Neural cell (in vitro differentiated cells): ENCODE measurements around the gene KCTD14. TPM values are rescaled to one million over a fixed set of nuclear protein-coding genes. Genes with fewer than 3 reads are reported as not detected.

Experiments
- H2AFZ ChIP-seq: fragments of 200-600, 300-800 bp; sonication (generic), shearing (Covaris generic); 2 replicates; pipeline ENCODE4 v1.6.0; 2014; ENCODE audit warnings: low read depth, mild to moderate bottlenecking, antibody characterized with exemption, low read length, moderate library complexity
- H3F3A ChIP-seq: fragments of 200-600 bp; shearing (Covaris generic); 2 replicates; pipeline ENCODE4 v1.6.1; 2016; ENCODE audit warnings: mild to moderate bottlenecking, moderate library complexity, mixed read lengths, antibody characterized with exemption, low read length; ENCODE audit not compliant: insufficient read depth, poor library complexity, severe bottlenecking
- H3K27ac ChIP-seq: fragments of 200-600, 300-800 bp; sonication (generic), shearing (Covaris generic); 2 replicates; pipeline ENCODE4 v1.5.1; 2014; ENCODE audit warnings: mild to moderate bottlenecking, low read length, moderate library complexity
- H3K27me3 ChIP-seq: fragments of 300-800, 200-600 bp; sonication (generic), shearing (Covaris generic); 2 replicates; pipeline ENCODE4 v1.6.0; 2014; ENCODE audit warnings: mild to moderate bottlenecking, low read depth, low read length, moderate library complexity; ENCODE audit not compliant: insufficient read depth
- H3K36me3 ChIP-seq: fragments of 300-800, 200-600 bp; sonication (generic), shearing (Covaris generic); 2 replicates; pipeline ENCODE4 v1.5.1; 2014; ENCODE audit warnings: mild to moderate bottlenecking, antibody characterized with exemption, low read length, moderate library complexity; ENCODE audit not compliant: insufficient read depth
- H3K4me2 ChIP-seq: fragments of 300-800, 200-600 bp; sonication (generic), shearing (Covaris generic); 2 replicates; pipeline ENCODE4 v1.6.0; 2014; ENCODE audit warnings: mild to moderate bottlenecking, low read length
- H3K4me3 ChIP-seq: fragments of 300-800, 200-600 bp; sonication (generic), shearing (Covaris generic); 2 replicates; pipeline ENCODE4 v1.5.1; 2014; ENCODE audit warnings: mild to moderate bottlenecking, low read length, moderate library complexity
- H3K79me2 ChIP-seq: fragments of 200-600 bp; shearing (Covaris generic); replicated peaks from 2 replicates; pipeline ENCODE4 v1.6.0; 2014; ENCODE audit warnings: mild to moderate bottlenecking, low read length, moderate library complexity; ENCODE audit not compliant: insufficient read depth
- H3K9ac ChIP-seq: fragments of 300-800, 200-600 bp; sonication (generic), shearing (Covaris generic); 2 replicates; pipeline ENCODE4 v1.6.1; 2016; ENCODE audit warnings: mild to moderate bottlenecking, low read length, mixed read lengths
- H3K9me2 ChIP-seq: fragments of 200-600 bp; shearing (Covaris generic); 2 replicates; pipeline ENCODE4 v1.6.1; 2016; ENCODE audit warnings: mild to moderate bottlenecking, low read length, mixed read lengths; ENCODE audit not compliant: insufficient read depth
- H3K9me3 ChIP-seq: fragments of 200-600, 300-800 bp; sonication (generic), shearing (Covaris generic); 2 replicates; pipeline ENCODE4 v1.6.1; 2016; ENCODE audit warnings: mild to moderate bottlenecking, mixed run types, low read length, moderate library complexity, mixed read lengths
- H4K20me1 ChIP-seq: fragments of 200-600 bp; shearing (Covaris generic); 2 replicates; pipeline ENCODE4 v1.6.1; 2016; ENCODE audit warnings: mild to moderate bottlenecking, mixed run types; ENCODE audit not compliant: insufficient read depth
- CTCF ChIP-seq: fragments of 450-650 bp; IDR thresholded peaks from 2 replicates; pipeline ENCODE4 v1.5.1; 2014; ENCODE audit warnings: antibody characterized with exemption, mild to moderate bottlenecking, moderate library complexity; ENCODE audit not compliant: poor library complexity, severe bottlenecking
- EP300 ChIP-seq: fragments of 450-650 bp; conservative IDR thresholded peaks from 2 replicates; pipeline ENCODE4 v1.6.1; 2014; ENCODE audit warnings: antibody characterized with exemption, mild to moderate bottlenecking, moderate library complexity; ENCODE audit not compliant: poor library complexity, severe bottlenecking
- EZH2 ChIP-seq: fragments of 200-600, 300-800 bp; shearing (Covaris generic), sonication (generic); IDR thresholded peaks from 2 replicates; pipeline ENCODE4 v1.6.1; 2014; ENCODE audit warnings: antibody characterized with exemption, low read length, borderline replicate concordance, mild to moderate bottlenecking; ENCODE audit not compliant: insufficient read depth, poor library complexity, severe bottlenecking
- MXI1 ChIP-seq: fragments of 450-650 bp; conservative IDR thresholded peaks from 2 replicates; pipeline ENCODE4 v1.6.1; 2014; ENCODE audit warnings: antibody characterized with exemption, mild to moderate bottlenecking; ENCODE audit not compliant: poor library complexity, severe bottlenecking
- POLR2AphosphoS5 ChIP-seq: IDR thresholded peaks from 2 replicates; pipeline ENCODE4 v1.6.1; 2012
- RAD21 ChIP-seq: fragments of 450-650 bp; conservative IDR thresholded peaks from 2 replicates; pipeline ENCODE4 v1.6.1; 2014; ENCODE audit warnings: antibody characterized with exemption, mild to moderate bottlenecking, moderate library complexity
- REST ChIP-seq: IDR thresholded peaks from 2 replicates; pipeline ENCODE4 v1.6.1; 2012; ENCODE audit warnings: borderline replicate concordance
- SMC3 ChIP-seq: fragments of 450-650 bp; conservative IDR thresholded peaks from 2 replicates; pipeline ENCODE4 v1.6.1; 2014; ENCODE audit warnings: antibody characterized with exemption, mild to moderate bottlenecking, moderate library complexity; ENCODE audit not compliant: poor library complexity
- TAF1 ChIP-seq: IDR thresholded peaks from 2 replicates; pipeline ENCODE4 v1.6.1; 2012; ENCODE audit warnings: low read depth
- polyA plus RNA-seq: library from polyadenylated mRNA; depleted of rRNA; stranded (reverse); fragments of >200 nt; gene quantifications from 2 replicates; pipeline ENCODE4 v1.2.3, GENCODE V29; 2014

Gene KCTD14
- polyA plus RNA-seq, 1 donor from 2014 or later: 0.32 TPM

- H3K9ac ChIP-seq: no peak overlapping the region
- no peak overlapping the region for H3K4me3 ChIP-seq
- H3K4me2 ChIP-seq: no peak overlapping the region
- H3K9me3 ChIP-seq: no peaks in the 10 kb centered on the region
- TF ChIP-seq POLR2AphosphoS5: no peak
- no peak for TF ChIP-seq SMC3
- TF ChIP-seq CTCF: no peak
- TF ChIP-seq MXI1: no peak
- TF ChIP-seq REST: no peak
- TF ChIP-seq TAF1: no peak
- no peak for TF ChIP-seq RAD21
- TF ChIP-seq EZH2: no peak
- no peak for TF ChIP-seq EP300
- H3F3A ChIP-seq: no peaks in the 10 kb centered on the region
- no peaks in the 10 kb centered on the region for H3K79me2 ChIP-seq
- H2AFZ ChIP-seq: no peak overlapping the region
- H3K27me3 ChIP-seq: no peaks in the 10 kb centered on the region
- no peaks in the 10 kb centered on the region for H4K20me1 ChIP-seq
- no peaks in the 10 kb centered on the region for H3K36me3 ChIP-seq
- no peak overlapping the region for H3K27ac ChIP-seq
- H3K9me2 ChIP-seq: no peaks in the 10 kb centered on the region
Measured at GRCh38 chr11:78054971-78055370, 31.9 kb upstream of the KCTD14 start.

GRCh38 chr11:78050964-78051831 is 28.1 kb upstream of the KCTD14 start:
- H3K27me3 ChIP-seq: no peaks in the 10 kb centered on the region
- H3K9me2 ChIP-seq: no peaks in the 10 kb centered on the region
- H3K4me3 ChIP-seq: no peak overlapping the region
- no peaks in the 10 kb centered on the region for H3K9me3 ChIP-seq
- H2AFZ ChIP-seq: no peak overlapping the region
- TF ChIP-seq TAF1 (no peak), CTCF (no peak)
- no peaks in the 10 kb centered on the region for H3K36me3 ChIP-seq
- no peaks in the 10 kb centered on the region for H3K79me2 ChIP-seq
- H3K27ac ChIP-seq: no peak overlapping the region
- no peaks in the 10 kb centered on the region for H4K20me1 ChIP-seq
- H3K4me2 ChIP-seq: no peak overlapping the region
- no peak overlapping the region for H3K9ac ChIP-seq
- no peaks in the 10 kb centered on the region for H3F3A ChIP-seq
